Neural cell (in vitro differentiated cells): Measurements from ENCODE around the gene SCAF4. TPM values are rescaled to one million over a fixed set of nuclear protein-coding genes. Genes with fewer than 3 reads are reported as not detected.

Source experiments
- H2AFZ ChIP-seq: fragments of 200-600, 300-800 bp; sonication (generic), shearing (Covaris generic); 2 replicates; pipeline ENCODE4 v1.6.0; 2014; ENCODE audit warnings: low read depth, mild to moderate bottlenecking, antibody characterized with exemption, low read length, moderate library complexity
- H3F3A ChIP-seq: fragments of 200-600 bp; shearing (Covaris generic); 2 replicates; pipeline ENCODE4 v1.6.1; 2016; ENCODE audit warnings: mild to moderate bottlenecking, moderate library complexity, mixed read lengths, antibody characterized with exemption, low read length; ENCODE audit not compliant: insufficient read depth, poor library complexity, severe bottlenecking
- H3K27ac ChIP-seq: fragments of 200-600, 300-800 bp; sonication (generic), shearing (Covaris generic); 2 replicates; pipeline ENCODE4 v1.5.1; 2014; ENCODE audit warnings: mild to moderate bottlenecking, low read length, moderate library complexity
- H3K27me3 ChIP-seq: fragments of 300-800, 200-600 bp; sonication (generic), shearing (Covaris generic); 2 replicates; pipeline ENCODE4 v1.6.0; 2014; ENCODE audit warnings: mild to moderate bottlenecking, low read depth, low read length, moderate library complexity; ENCODE audit not compliant: insufficient read depth
- H3K36me3 ChIP-seq: fragments of 300-800, 200-600 bp; sonication (generic), shearing (Covaris generic); 2 replicates; pipeline ENCODE4 v1.5.1; 2014; ENCODE audit warnings: mild to moderate bottlenecking, antibody characterized with exemption, low read length, moderate library complexity; ENCODE audit not compliant: insufficient read depth
- H3K4me2 ChIP-seq: fragments of 300-800, 200-600 bp; sonication (generic), shearing (Covaris generic); 2 replicates; pipeline ENCODE4 v1.6.0; 2014; ENCODE audit warnings: mild to moderate bottlenecking, low read length
- H3K4me3 ChIP-seq: fragments of 300-800, 200-600 bp; sonication (generic), shearing (Covaris generic); 2 replicates; pipeline ENCODE4 v1.5.1; 2014; ENCODE audit warnings: mild to moderate bottlenecking, low read length, moderate library complexity
- H3K79me2 ChIP-seq: fragments of 200-600 bp; shearing (Covaris generic); replicated peaks from 2 replicates; pipeline ENCODE4 v1.6.0; 2014; ENCODE audit warnings: mild to moderate bottlenecking, low read length, moderate library complexity; ENCODE audit not compliant: insufficient read depth
- H3K9ac ChIP-seq: fragments of 300-800, 200-600 bp; sonication (generic), shearing (Covaris generic); 2 replicates; pipeline ENCODE4 v1.6.1; 2016; ENCODE audit warnings: mild to moderate bottlenecking, low read length, mixed read lengths
- H3K9me2 ChIP-seq: fragments of 200-600 bp; shearing (Covaris generic); 2 replicates; pipeline ENCODE4 v1.6.1; 2016; ENCODE audit warnings: mild to moderate bottlenecking, low read length, mixed read lengths; ENCODE audit not compliant: insufficient read depth
- H3K9me3 ChIP-seq: fragments of 200-600, 300-800 bp; sonication (generic), shearing (Covaris generic); 2 replicates; pipeline ENCODE4 v1.6.1; 2016; ENCODE audit warnings: mild to moderate bottlenecking, mixed run types, low read length, moderate library complexity, mixed read lengths
- H4K20me1 ChIP-seq: fragments of 200-600 bp; shearing (Covaris generic); 2 replicates; pipeline ENCODE4 v1.6.1; 2016; ENCODE audit warnings: mild to moderate bottlenecking, mixed run types; ENCODE audit not compliant: insufficient read depth
- EP300 ChIP-seq: fragments of 450-650 bp; conservative IDR thresholded peaks from 2 replicates; pipeline ENCODE4 v1.6.1; 2014; ENCODE audit warnings: antibody characterized with exemption, mild to moderate bottlenecking, moderate library complexity; ENCODE audit not compliant: poor library complexity, severe bottlenecking
- EZH2 ChIP-seq: fragments of 200-600, 300-800 bp; shearing (Covaris generic), sonication (generic); IDR thresholded peaks from 2 replicates; pipeline ENCODE4 v1.6.1; 2014; ENCODE audit warnings: antibody characterized with exemption, low read length, borderline replicate concordance, mild to moderate bottlenecking; ENCODE audit not compliant: insufficient read depth, poor library complexity, severe bottlenecking
- MXI1 ChIP-seq: fragments of 450-650 bp; conservative IDR thresholded peaks from 2 replicates; pipeline ENCODE4 v1.6.1; 2014; ENCODE audit warnings: antibody characterized with exemption, mild to moderate bottlenecking; ENCODE audit not compliant: poor library complexity, severe bottlenecking
- POLR2AphosphoS5 ChIP-seq: IDR thresholded peaks from 2 replicates; pipeline ENCODE4 v1.6.1; 2012
- RAD21 ChIP-seq: fragments of 450-650 bp; conservative IDR thresholded peaks from 2 replicates; pipeline ENCODE4 v1.6.1; 2014; ENCODE audit warnings: antibody characterized with exemption, mild to moderate bottlenecking, moderate library complexity
- REST ChIP-seq: IDR thresholded peaks from 2 replicates; pipeline ENCODE4 v1.6.1; 2012; ENCODE audit warnings: borderline replicate concordance
- SMC3 ChIP-seq: fragments of 450-650 bp; conservative IDR thresholded peaks from 2 replicates; pipeline ENCODE4 v1.6.1; 2014; ENCODE audit warnings: antibody characterized with exemption, mild to moderate bottlenecking, moderate library complexity; ENCODE audit not compliant: poor library complexity
- TAF1 ChIP-seq: IDR thresholded peaks from 2 replicates; pipeline ENCODE4 v1.6.1; 2012; ENCODE audit warnings: low read depth
- polyA plus RNA-seq: library from polyadenylated mRNA; depleted of rRNA; stranded (reverse); fragments of >200 nt; gene quantifications from 2 replicates; pipeline ENCODE4 v1.2.3, GENCODE V29; 2014
- TF ChIP-seq, protein P1 (sequence below): fragments of 450-650 bp; IDR thresholded peaks from 2 replicates; pipeline ENCODE4 v1.5.1; 2014; ENCODE audit warnings: antibody characterized with exemption, mild to moderate bottlenecking, moderate library complexity; ENCODE audit not compliant: poor library complexity, severe bottlenecking

The SCAF4 gene
- polyA plus RNA-seq, 1 donor from 2014 or later, result 5.4 TPM

DNA sequence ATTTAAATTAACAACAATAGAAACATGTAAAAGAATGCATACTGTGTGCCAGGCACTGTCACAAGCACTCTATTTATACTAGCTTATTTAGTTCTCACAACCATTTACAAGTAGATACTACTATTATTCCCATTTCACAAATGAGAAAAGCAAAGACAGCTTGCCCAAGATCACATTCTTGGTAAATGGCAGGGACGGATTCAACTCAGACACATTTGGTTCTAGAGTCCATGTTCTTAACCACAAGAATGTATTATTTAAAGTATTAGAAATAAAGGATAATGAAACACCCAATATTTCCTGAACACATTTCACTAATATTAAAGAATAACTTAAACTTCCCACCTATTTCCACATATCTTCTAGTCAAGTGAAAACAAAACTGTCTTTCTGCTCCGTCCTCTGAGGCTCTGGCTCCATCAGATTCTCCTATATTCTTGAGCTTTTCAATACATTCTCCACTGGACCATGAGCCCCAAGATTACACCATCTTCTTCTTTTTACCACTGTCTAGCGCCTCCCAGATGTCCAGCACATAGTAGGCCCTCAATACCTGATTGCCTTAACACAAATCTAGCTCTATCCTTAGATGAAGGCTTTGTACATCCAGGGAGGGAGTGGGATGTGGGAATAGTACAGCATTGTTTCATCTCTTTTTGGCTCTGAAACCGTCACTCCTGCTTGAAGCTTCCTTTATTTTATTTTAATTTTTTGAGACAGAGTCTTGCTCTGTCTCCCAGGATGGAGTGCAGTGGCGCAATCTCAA is 43.1 kb downstream of the SCAF4 start:
- H3K36me3 ChIP-seq, result peaks cover 33% of the 10 kb centered on the region
- H3K27me3 ChIP-seq, result no peaks in the 10 kb centered on the region
- H3K4me3 ChIP-seq, result no peak overlapping the region
- no peaks in the 10 kb centered on the region for H3F3A ChIP-seq
- H3K9ac ChIP-seq, result no peak overlapping the region
- H3K9me3 ChIP-seq, result no peaks in the 10 kb centered on the region
- H3K4me2 ChIP-seq, result no peak overlapping the region
- H3K79me2 ChIP-seq, result no peaks in the 10 kb centered on the region
- TF ChIP-seq SMC3, result no peak
- no peak for TF ChIP-seq EP300
- no peak for TF ChIP-seq REST
- no peak for TF ChIP-seq EZH2
- TF ChIP-seq RAD21, result no peak
- no peak for TF ChIP-seq MXI1
- no peak for TF ChIP-seq POLR2AphosphoS5
- no peak for TF ChIP-seq TAF1
- TF ChIP-seq, protein P1, sequence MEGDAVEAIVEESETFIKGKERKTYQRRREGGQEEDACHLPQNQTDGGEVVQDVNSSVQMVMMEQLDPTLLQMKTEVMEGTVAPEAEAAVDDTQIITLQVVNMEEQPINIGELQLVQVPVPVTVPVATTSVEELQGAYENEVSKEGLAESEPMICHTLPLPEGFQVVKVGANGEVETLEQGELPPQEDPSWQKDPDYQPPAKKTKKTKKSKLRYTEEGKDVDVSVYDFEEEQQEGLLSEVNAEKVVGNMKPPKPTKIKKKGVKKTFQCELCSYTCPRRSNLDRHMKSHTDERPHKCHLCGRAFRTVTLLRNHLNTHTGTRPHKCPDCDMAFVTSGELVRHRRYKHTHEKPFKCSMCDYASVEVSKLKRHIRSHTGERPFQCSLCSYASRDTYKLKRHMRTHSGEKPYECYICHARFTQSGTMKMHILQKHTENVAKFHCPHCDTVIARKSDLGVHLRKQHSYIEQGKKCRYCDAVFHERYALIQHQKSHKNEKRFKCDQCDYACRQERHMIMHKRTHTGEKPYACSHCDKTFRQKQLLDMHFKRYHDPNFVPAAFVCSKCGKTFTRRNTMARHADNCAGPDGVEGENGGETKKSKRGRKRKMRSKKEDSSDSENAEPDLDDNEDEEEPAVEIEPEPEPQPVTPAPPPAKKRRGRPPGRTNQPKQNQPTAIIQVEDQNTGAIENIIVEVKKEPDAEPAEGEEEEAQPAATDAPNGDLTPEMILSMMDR, result no peak
- no peak overlapping the region for H3K27ac ChIP-seq
- no peak overlapping the region for H2AFZ ChIP-seq
- H4K20me1 ChIP-seq, result no peaks in the 10 kb centered on the region
- no peaks in the 10 kb centered on the region for H3K9me2 ChIP-seq

- no peak for TF ChIP-seq EP300
- TF ChIP-seq TAF1, result no peak
- Histone ChIP-seq H3F3A (no peaks in the 10 kb centered on the region), H3K36me3 (peaks cover 22% of the 10 kb centered on the region), H4K20me1 (no peaks in the 10 kb centered on the region), H3K4me3 (no peak overlapping the region), H3K79me2 (no peaks in the 10 kb centered on the region), H2AFZ (no peak overlapping the region), H3K27me3 (no peaks in the 10 kb centered on the region), H3K9me2 (no peaks in the 10 kb centered on the region), H3K9me3 (no peaks in the 10 kb centered on the region), H3K4me2 (no peak overlapping the region), H3K27ac (no peak overlapping the region), H3K9ac (no peak overlapping the region)
Observed at GRCh38 chr21:31687108-31687507, 44.8 kb downstream of the SCAF4 start.
